Measurements from ENCODE around the gene GAS7.

GAS7 gene

DNA sequence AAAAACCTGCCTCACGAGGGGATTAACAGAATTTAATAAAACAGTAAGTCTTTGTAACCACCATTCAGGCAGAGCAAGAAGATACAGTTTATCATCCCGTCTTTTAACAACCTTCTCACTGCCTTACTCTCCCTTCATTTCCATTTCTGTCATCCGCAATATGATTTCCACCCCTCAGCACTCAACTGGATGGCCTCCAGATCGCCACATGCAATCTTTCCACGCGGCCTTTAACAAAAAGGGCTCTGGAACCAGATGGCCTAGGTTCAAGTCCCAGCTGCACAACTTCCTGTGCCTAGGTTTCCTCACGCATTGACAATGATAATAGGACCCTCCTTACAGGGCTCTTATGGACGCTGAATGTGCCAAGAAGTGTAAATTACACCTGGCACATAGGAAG lies 103.6 kb downstream of the GAS7 start:
- CTCF ChIA-PET: no interaction called here
- TF ChIP-seq, protein P1, sequence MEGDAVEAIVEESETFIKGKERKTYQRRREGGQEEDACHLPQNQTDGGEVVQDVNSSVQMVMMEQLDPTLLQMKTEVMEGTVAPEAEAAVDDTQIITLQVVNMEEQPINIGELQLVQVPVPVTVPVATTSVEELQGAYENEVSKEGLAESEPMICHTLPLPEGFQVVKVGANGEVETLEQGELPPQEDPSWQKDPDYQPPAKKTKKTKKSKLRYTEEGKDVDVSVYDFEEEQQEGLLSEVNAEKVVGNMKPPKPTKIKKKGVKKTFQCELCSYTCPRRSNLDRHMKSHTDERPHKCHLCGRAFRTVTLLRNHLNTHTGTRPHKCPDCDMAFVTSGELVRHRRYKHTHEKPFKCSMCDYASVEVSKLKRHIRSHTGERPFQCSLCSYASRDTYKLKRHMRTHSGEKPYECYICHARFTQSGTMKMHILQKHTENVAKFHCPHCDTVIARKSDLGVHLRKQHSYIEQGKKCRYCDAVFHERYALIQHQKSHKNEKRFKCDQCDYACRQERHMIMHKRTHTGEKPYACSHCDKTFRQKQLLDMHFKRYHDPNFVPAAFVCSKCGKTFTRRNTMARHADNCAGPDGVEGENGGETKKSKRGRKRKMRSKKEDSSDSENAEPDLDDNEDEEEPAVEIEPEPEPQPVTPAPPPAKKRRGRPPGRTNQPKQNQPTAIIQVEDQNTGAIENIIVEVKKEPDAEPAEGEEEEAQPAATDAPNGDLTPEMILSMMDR (IDR thresholded peaks at IDR 0.05; ENCODE audit: insufficient read depth, low read length, missing control alignments): no peak
- POLR2A ChIA-PET: interaction anchor here (1.1 to 1.5 kb wide), 2 partner anchors 20 to 33 kb away, joined by 3 to 6 read pairs; no protein-coding TSS in a partner anchor
- DNase-seq (ENCODE audit: low read depth, low spot score): no peak
- H3K4me3 ChIP-seq (ENCODE audit: low read depth, low read length): no peak overlapping the region

DNA sequence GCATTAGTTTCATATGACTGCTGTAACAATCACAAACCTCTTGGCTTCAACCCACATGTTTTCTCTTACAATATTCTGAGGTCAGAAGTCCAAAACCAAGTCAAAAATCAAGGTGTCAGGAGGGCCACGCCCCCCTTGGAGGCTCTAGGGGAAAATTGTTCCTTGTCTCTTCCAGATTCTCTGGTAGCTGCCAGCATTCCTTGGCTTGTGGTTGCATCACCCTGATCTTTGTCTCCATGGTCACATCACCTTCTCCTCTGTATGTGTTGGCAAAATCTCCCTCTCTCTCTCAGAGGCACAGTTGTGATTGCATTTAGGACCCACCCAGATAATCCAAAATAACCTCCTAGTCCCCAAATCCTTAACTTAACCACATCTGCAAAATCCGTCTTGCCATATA lies 105.8 kb downstream of the GAS7 start:
- H3K4me3 ChIP-seq (ENCODE audit: low read depth, low read length): no peak overlapping the region
- ChIA-PET POLR2A (no interaction called here), CTCF (no interaction called here)
- TF ChIP-seq, protein P1 (IDR thresholded peaks at IDR 0.05; ENCODE audit: insufficient read depth, low read length, missing control alignments): no peak
- no peak for DNase-seq (ENCODE audit: low read depth, low spot score)

DNA sequence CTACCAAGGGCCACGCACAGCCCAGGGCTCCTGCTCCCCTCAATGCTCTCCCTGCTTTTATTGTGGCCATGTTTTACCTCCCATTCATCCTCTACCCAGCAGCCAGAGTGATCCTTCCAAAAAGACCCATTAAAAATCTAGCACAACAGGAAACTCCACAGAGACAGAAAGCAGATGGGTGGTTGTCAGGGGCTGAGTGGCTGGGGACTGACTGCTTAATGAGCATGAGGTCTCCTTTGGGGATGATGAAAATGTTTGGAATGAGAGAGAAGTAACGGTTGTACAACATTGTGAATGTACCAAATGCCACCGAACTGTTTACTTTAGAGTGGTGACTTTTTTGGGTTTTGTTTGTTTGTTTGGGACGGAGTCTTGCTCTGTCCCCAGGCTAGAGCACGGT lies 107.4 kb downstream of the GAS7 start:
- ChIA-PET CTCF (no interaction called here), POLR2A (no interaction called here)
- no peak for DNase-seq (ENCODE audit: low read depth, low spot score)
- TF ChIP-seq, protein P1 (IDR thresholded peaks at IDR 0.05; ENCODE audit: insufficient read depth, low read length, missing control alignments): no peak
- no peak overlapping the region for H3K4me3 ChIP-seq (ENCODE audit: low read depth, low read length)

DNA sequence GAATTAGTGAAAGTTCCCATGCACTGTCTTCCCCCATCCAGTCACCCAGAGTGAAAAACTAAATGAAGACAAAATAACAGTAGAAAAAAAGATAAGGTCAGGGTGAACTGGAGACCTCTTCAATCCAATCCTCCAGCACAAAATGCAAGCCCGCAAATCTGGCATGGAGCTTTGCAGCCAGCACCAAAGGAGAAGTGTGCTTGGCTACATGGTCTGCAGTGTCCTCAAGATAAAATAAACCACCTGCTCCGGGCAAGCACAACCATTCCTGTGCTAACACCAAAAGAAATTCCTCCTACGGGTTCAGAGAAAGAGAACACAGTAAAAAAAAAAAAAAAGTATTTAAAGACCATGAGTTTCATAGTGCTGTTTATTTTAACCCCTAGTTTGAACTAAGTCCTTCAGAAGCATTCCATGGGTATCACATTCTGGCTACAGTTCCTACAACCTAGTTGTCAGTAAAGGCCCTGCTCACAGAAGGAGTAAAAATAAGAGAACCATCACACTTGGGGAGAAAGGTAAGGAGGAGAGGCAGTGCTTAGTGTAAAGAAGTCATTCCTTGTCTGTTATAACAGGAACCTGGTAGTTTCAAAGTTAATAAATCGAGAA lies 109.1 kb downstream of the GAS7 start:
- TF ChIP-seq, protein P1 (IDR thresholded peaks at IDR 0.05; ENCODE audit: insufficient read depth, low read length, missing control alignments): no peak
- no peak overlapping the region for H3K4me3 ChIP-seq (ENCODE audit: low read depth, low read length)
- DNase-seq (ENCODE audit: low read depth, low spot score): no peak
- ChIA-PET POLR2A (no interaction called here), CTCF (no interaction called here)

DNA sequence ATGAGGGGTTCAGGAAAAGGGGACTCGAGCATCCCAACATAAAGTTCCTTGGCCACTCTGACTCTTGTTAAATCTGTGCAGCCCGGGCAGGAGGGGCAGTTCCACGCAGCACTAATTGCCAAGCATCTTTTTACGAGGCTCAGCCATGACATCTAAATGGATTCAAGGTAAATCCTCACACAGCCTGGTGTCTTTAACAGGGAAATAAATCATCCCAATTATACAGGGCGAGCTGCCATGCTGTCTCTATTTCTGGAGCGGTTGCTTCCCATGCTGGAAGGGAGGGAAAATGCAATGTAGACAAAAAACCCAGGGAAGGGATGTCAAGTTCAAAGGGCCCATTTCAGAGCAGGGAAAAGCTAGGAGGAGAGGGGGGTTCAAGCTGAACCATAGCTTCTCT lies 110.0 kb downstream of the GAS7 start:
- POLR2A ChIA-PET: no interaction called here
- TF ChIP-seq, protein P1 (IDR thresholded peaks at IDR 0.05; ENCODE audit: insufficient read depth, low read length, missing control alignments): no peak
- H3K4me3 ChIP-seq (ENCODE audit: low read depth, low read length): no peak overlapping the region
- CTCF ChIA-PET: interaction anchor here (0.9 kb wide), 1 partner anchor 138 kb away, joined by 3 read pairs; no protein-coding TSS in a partner anchor
- DNase-seq (ENCODE audit: low read depth, low spot score): no peak

GRCh38 chr17:10087355-10087754 lies 111.1 kb downstream of the GAS7 start:
- no peak overlapping the region for H3K4me3 ChIP-seq (ENCODE audit: low read depth, low read length)
- TF ChIP-seq, protein P1 (IDR thresholded peaks at IDR 0.05; ENCODE audit: insufficient read depth, low read length, missing control alignments): no peak
- CTCF ChIA-PET: no interaction called here
- DNase-seq (ENCODE audit: low read depth, low spot score): no peak
- POLR2A ChIA-PET: no interaction called here
